Kidney tubule cell (primary cell): ENCODE results near the gene LGMN.

Experiments used
- DNase-seq: peaks from one replicate; pipeline ENCODE4 v3.0.0-alpha.2; 2018; ENCODE audit warnings: low spot score

LGMN gene

GRCh38 chr14:92675976-92676375 is 72.5 kb downstream of the LGMN start:
- no peak for DNase-seq

- DNase-seq, result no peak
Measured at GRCh38 chr14:92675421-92675820, 73.0 kb downstream of the LGMN start.

DNA sequence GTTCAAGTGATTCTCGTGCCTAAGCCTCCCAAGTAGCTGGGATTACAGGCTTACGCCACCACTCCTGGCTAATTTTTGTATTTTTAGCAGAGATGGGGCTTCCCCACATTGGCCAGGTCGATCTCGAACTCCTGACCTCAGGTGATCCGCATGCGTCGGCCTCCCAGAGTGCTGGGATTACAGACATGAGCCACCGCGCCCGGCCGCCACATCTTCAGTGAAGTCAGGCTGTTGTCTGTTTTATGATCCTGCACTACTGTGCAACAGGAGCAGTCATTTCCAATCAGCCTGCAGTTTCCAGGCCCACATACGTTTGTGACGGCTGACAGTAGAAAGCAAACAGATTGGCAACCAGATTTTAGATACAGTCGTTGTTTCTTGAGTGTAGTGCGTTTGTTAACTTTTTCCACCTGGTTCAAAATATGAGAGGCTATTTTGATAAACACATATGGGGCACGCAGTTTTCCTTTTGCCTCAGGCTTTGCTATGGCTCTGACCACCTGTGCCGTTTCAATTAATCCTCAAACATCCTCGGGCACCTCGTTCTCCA is 74.8 kb downstream of the LGMN start:
- no peak for DNase-seq

DNA sequence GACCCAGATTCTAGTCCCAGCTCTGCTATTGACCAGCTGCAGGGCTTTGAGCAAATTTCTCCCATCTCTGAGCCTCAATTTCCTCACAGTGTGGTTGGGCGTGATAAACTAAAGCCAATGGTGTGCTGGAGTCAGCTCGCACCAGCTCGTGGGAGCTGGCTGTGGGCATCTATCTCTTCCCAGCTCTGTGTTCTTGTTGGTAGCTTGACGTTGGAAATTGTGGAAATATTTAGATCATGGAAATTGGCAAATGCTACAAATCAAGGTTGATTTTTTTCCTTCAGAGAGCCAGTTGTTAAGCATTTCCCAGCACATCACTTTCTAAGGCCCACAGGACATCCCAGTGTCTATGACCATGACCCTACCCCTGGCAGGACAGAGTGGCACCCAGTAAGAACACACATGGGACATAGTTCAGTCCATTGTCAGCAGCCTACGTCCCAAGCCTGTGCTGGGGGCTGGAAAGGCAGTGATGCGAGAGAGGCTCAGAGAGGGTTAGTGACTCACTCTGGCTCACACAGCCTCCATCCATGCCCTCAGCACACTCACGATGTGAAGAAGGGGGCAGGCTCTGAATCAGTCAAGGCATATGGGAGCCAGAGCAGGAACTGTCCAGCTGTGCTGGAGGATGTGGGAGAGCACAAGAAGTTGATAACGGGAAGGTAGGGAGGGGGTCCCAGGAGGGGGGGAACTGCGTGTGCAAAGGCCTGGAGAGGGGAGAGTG is 77.6 kb downstream of the LGMN start:
- peak; percentile 58 for DNase-seq

- no peak for DNase-seq
Measured at GRCh38 chr14:92670160-92670559, 78.3 kb downstream of the LGMN start.

GRCh38 chr14:92668276-92668973 is 80.0 kb downstream of the LGMN start:
- DNase-seq, result no peak

DNA sequence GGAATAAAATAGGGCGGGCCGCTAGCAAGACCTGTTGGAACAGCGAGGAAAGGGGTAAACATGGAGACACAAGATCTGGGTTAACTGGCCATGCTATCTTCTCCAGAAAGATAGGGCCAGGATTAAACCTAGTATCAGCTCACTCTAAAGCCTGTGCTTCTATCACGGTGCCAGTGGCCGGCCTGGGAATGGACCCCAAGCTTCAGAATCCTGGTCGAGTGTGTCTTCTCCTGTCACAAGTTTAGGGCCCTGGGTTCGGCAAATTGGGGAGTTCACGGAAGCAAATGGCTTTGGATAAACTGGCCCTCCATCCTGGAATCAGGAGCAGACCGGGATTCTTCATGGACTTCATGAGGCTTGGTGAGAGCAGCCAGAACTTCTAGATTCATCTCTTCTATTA is 82.2 kb downstream of the LGMN start:
- DNase-seq, result no peak

GRCh38 chr14:92665661-92666110 is 82.7 kb downstream of the LGMN start:
- no peak for DNase-seq

DNA sequence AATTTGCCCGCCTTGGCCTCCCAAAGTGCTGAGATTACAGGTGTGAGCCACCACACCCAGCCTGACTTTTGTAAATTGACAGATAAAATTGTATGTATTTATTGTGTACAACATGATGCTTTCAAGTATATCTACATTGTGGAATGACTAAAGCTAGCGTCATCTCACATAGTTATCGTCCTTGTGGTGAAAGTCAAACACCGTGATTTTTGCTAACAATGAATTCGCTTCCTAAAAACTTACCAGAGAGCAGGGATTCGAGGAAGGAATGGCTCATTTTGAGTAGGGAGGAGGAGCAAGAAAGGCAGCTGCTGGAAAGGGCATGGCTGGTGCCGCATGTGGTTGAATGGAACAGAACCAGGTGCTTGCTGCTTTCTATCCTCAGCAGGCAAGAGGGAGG is 85.4 kb downstream of the LGMN start:
- no peak for DNase-seq

DNA sequence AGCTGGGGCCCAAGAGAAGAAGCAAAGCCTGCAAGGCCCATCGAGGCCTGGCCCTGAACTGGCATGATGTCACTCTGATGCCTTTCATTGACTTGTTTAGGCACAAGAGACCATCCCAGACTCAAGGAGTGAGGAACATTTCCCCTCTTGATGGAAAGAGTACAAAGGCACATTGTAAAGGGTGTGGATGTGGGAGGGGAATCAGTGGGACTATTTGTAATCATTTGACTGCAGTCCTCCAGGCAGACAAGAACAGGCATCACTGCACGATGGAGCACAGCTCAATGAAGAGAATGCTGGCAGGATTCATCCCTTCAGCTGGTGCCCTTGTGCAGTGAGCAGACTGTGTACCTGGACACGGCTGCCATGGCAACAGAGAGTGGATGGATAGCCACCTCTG is 87.9 kb downstream of the LGMN start:
- DNase-seq, result no peak

DNA sequence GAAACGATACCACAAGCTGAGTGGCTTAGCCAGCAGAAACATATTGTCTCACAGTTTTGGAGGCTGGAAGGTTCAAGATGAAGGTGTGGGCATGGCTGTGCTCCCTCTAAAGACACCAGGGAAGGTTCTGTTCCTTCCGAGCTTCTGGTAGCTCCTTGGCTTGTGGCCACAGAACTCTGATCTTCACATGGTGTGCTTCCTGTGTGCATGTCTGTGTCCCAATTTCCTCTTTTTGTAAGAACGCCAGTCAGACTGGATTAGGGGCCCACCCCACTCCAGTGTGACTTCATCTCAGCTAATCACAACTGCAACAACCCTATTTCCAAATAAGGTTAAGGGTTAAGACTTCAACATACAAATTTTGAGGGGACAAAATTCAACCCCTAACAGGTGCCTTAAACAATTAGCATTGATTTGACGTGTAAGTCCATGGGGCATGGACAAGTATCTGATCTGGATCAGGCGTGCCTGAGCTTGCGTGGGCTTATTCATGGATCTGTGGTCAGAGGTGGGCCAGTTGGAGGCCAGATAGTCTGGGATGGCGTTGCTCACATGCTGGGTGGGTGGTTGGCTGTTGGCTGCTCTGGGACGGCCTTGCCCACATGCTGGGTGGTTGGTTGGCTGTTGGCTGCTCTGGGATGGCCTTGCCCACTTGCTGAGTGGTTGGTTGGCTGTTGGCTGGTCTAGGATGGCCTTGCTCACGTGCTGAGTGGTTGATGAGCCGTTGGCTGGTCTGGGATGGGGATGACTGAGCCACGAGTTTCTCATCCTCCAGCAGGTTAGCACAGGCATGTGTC is 88.5 kb downstream of the LGMN start:
- no peak for DNase-seq

DNA sequence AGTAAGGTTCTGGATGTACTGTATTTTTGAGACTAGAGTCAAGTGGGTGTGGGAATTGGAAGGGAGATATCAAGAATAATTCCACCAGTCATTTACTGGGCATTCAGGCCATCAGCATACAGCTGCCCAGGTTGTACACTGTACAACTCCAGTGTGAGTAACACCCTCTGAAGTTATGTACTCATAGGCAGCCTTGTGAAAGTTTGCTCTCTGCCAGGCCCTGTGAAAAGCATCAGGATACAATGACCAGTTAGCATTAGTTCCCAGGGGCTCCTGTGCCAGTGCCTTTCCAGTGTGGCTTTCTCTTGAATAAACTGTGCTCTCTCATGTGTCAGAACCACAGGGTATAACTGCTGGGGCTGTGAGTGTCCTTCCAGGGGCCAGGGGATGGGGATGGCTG is 89.7 kb downstream of the LGMN start:
- DNase-seq, result no peak

- no peak for DNase-seq
Measured at GRCh38 chr14:92658160-92658559, 90.3 kb downstream of the LGMN start.

GRCh38 chr14:92657457-92658142 is 90.8 kb downstream of the LGMN start:
- no peak for DNase-seq

DNA sequence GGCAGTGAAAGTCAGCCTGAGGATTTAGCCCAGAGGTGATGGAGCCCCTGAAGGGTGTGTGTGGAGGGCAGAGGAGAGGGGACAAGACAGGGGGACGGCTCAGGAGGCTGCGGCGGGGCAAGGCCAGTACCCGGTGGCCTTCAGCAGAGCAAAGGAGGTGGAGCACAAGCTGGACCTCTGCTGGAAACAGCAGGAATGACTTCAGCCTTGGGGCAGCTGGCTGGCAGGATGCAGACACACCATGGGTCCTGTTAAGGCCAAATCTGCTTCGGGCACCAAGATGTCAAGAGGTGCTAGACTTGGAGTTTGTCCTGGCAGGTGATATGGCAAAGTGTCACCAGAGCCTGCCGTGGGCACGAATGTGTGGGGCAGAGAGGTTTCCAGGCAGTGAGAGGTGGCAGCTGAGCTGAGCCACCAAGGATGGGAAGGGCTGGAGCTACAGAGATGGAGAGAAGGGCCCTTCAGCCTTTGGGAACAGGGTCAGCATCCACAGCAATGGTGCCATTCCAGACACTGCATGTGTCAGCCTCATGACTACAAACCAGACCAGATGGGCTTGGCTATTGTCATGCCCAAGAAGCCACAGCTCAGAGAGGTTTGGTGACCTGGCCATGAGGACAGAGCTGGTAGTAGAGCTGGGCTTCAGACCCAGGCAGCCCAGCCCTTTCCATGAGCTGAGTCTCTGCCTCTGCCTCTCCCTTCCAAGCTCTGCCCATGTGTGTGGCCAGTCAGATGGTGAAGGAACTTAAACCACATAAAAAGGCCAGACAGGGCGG is 91.9 kb downstream of the LGMN start:
- DNase-seq, result no peak

DNA sequence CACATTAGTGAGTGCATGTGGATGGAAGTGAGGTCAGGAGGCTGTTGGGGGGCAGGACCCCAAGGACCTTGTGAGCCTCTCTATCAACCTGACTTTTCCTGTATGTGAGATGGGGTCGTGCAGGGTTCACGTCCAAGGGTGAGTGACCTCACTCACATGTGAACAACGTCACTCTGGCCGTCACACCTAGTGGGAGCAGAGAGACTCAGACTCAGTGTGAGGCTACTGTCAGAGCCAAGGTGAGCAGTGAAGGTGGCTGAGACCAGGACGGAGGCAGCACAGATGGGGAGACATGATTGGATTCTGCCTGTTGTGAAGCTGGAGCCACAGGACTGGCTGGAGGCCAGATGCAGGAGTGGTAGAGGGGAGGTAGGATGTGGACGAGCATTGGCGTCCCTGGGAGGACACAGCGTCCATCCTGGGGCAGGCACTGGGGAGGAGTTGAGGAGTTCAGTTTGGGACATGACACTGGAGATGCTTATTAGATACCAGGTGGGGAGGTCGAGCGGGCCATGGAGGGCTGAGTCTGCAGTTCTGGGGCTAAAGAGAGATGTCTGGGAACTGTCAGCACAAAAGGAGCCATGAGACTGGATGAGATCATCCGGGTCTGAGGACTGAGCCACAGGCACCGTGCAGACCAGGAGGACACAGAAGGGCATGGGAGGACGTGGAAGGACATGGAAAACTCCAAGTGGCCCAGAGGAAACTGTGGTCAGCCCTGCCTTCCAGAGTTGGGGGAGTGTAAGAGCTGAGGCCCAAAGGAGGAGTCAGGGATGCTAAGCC is 92.8 kb downstream of the LGMN start:
- DNase-seq, result no peak

DNA sequence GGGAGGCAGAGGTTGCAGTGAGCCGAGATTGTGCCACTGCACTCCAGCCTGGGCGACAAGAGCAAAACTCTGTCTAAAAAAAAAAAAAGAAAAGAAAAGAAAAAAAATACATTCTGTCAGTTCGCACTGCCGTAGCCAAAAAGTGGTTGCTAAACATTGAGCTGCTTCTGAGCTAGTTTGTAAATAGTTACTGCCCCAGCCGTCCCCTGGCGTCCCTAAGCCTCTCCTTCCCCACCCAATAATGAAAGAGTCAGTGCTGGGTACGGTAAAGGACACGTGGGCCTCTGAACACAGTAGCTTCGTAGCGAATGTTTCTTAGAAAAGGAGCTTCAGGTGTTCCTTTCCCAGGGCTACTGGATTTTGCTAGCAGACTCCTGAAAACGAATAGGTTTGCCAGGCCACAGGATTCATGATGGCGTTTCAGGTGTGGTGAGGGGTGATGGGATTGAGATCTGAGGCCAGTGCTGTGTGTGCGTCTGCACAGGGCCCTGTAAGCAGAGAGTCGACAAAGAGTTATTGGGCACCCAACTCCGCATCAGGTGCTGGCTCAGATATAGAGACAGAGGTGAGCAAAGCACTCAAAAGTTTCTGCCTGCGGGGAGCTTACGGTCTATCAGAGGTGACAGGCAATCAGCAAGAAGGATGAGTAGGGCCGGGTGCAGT is 94.1 kb downstream of the LGMN start:
- DNase-seq, result no peak
